Natural killer cell (primary cell): Measurements from ENCODE around the gene CNRIP1. TPM values are rescaled to one million over a fixed set of nuclear protein-coding genes. Genes with fewer than 3 reads are reported as not detected.

ENCODE experiments used
- ATAC-seq, 3 donors: fragments of 150-1000 bp in 2 of 3; fragments of 200-7000 bp in 1 of 3; cut with Tn5 transposase; 1 replicate in 1 of 3; 2 replicates in 2 of 3; pipeline ENCODE4 v1.10.0; 2021; ENCODE audit warnings: mild to moderate bottlenecking in 2 of 3, moderate library complexity in 2 of 3
- DNase-seq, 2 donors: peaks; one replicate each; pipeline versions ENCODE4 v3.0.0 to v3.0.0-alpha.2; 2013 to 2021; ENCODE audit warnings: mixed read lengths in 1 of 2
- H3K27ac ChIP-seq: one replicate; pipeline ENCODE4 v1.5.1; 2013; ENCODE audit warnings: mild to moderate bottlenecking, low read length
- H3K27me3 ChIP-seq: one replicate; pipeline ENCODE4 v1.6.1; 2013; ENCODE audit warnings: low read length; ENCODE audit not compliant: control insufficient read depth, insufficient read depth
- H3K36me3 ChIP-seq: one replicate; pipeline ENCODE4 v1.6.1; 2013; ENCODE audit warnings: low read length; ENCODE audit not compliant: control insufficient read depth, insufficient read depth
- H3K4me1 ChIP-seq: one replicate; pipeline ENCODE4 v1.6.1; 2013; ENCODE audit warnings: low read length; ENCODE audit not compliant: control insufficient read depth, insufficient read depth
- H3K4me3 ChIP-seq: one replicate; pipeline ENCODE4 v1.5.1; 2013; ENCODE audit warnings: low read length
- H3K9me3 ChIP-seq: one replicate; pipeline ENCODE4 v1.6.1; 2013; ENCODE audit warnings: low read length; ENCODE audit not compliant: control insufficient read depth, insufficient read depth
- H3K27ac Mint-ChIP-seq, 2 donors: one replicate each; pipeline ENCODE4 v1.8.0; 2022; ENCODE audit warnings: mild to moderate bottlenecking in 2 of 2, mixed read lengths in 2 of 2, moderate library complexity in 1 of 2
- H3K27me3 Mint-ChIP-seq, 2 donors: one replicate each; pipeline ENCODE4 v1.8.0; 2022; ENCODE audit warnings: low read depth in 2 of 2, mixed read lengths in 2 of 2
- H3K36me3 Mint-ChIP-seq: one replicate; pipeline ENCODE4 v1.8.0; 2022; ENCODE audit warnings: mixed read lengths
- H3K4me1 Mint-ChIP-seq, 2 donors: one replicate each; pipeline ENCODE4 v1.8.0; 2022; ENCODE audit warnings: mixed read lengths in 2 of 2
- H3K4me3 Mint-ChIP-seq: one replicate; pipeline ENCODE4 v1.8.0; 2022; ENCODE audit warnings: mild to moderate bottlenecking, moderate library complexity, mixed read lengths
- H3K9me3 Mint-ChIP-seq, 2 donors: one replicate each; pipeline ENCODE4 v1.8.0; 2022; ENCODE audit warnings: mixed read lengths in 2 of 2
- CTCF ChIP-seq: fragments of 200-600 bp; IDR thresholded peaks from one replicate; pipeline ENCODE4 v1.8.0; 2022; ENCODE audit warnings: antibody characterized with exemption
- WGBS: methylation state at CpG from one replicate; pipeline ENCODE4 v1.1.7; 2013; ENCODE audit warnings: missing lambda C conversion rate; ENCODE audit not compliant: insufficient coverage; 5-methylcytosine and 5-hydroxymethylcytosine counted together
- intact Hi-C: fragments of 100-400 bp; cut with micrococcal nuclease; formaldehyde crosslinking; loops from one replicate; pipeline ENCODE4 v1.14.2; 2022
- total RNA-seq, 4 donors: library from RNA; stranded (reverse); fragments of 120-200 nt in 1 of 4; gene quantifications; one replicate each; pipeline versions ENCODE4 v1.2.3 to v1.2.4, GENCODE V29; 2013 to 2022

CNRIP1 gene
- total RNA-seq, 3 donors from 2014 or later (not counting 1 experiment from before 2014, with no cell fraction given) = 0.39 to 0.98 TPM; not detected in 1

GRCh38 chr2:68251187-68251854, 68.4 kb downstream of the CNRIP1 start:
- no peaks in the 10 kb centered on the region for H3K36me3 ChIP-seq
- Mint-ChIP-seq H3K4me3 (peak overlapping the region; percentile 94), H3K9me3 (no peaks in the 10 kb centered on the region), H3K27me3 (peaks cover 0 to 3% of the 10 kb centered on the region in 2 donors), H3K27ac (peak overlapping the region in 1 of 2 donors; percentile 97), H3K36me3 (peaks cover 8% of the 10 kb centered on the region), H3K4me1 (peaks cover 28 to 41% of the 10 kb centered on the region in 2 donors)
- H3K27me3 ChIP-seq = no peaks in the 10 kb centered on the region
- DNase-seq = peak; percentile 62 to 93
- intact Hi-C loops = loop anchor here (1.0 to 5.0 kb wide), 3 partner anchors 55 to 190 kb away; partner anchors contain the start of gene PLEK
- ATAC-seq = peak; percentile 65 to 79 (median 66)
- under 1% methylated on average over 39 of the region's 41 CpGs for WGBS
- H3K4me1 ChIP-seq = peaks cover 15% of the 10 kb centered on the region
- no peaks in the 10 kb centered on the region for H3K9me3 ChIP-seq
- H3K27ac ChIP-seq = peak overlapping the region; percentile 95
- H3K4me3 ChIP-seq = peak overlapping the region; percentile 80
- TF ChIP-seq CTCF = peak; percentile 69

GRCh38 chr2:68250652-68251186, 69.0 kb downstream of the CNRIP1 start:
- WGBS = 5% methylated on average over 15 of the region's 15 CpGs
- peaks cover 28 to 37% of the 10 kb centered on the region in 2 donors for H3K4me1 Mint-ChIP-seq
- H3K27me3 Mint-ChIP-seq = peaks cover 0 to 3% of the 10 kb centered on the region in 2 donors
- peak overlapping the region; percentile 94 for H3K4me3 Mint-ChIP-seq
- H3K9me3 Mint-ChIP-seq = no peaks in the 10 kb centered on the region
- H3K27ac ChIP-seq = peak overlapping the region; percentile 95
- H3K4me1 ChIP-seq = peaks cover 20% of the 10 kb centered on the region
- H3K36me3 Mint-ChIP-seq = peaks cover 8% of the 10 kb centered on the region
- no peak for DNase-seq
- no peak for TF ChIP-seq CTCF
- H3K27me3 ChIP-seq = no peaks in the 10 kb centered on the region
- H3K9me3 ChIP-seq = no peaks in the 10 kb centered on the region
- no peak for ATAC-seq
- intact Hi-C loops = loop anchor here (1.0 to 5.0 kb wide), 3 partner anchors 54 to 191 kb away; partner anchors contain the start of gene PLEK
- no peaks in the 10 kb centered on the region for H3K36me3 ChIP-seq
- peak overlapping the region; percentile 80 for H3K4me3 ChIP-seq
- H3K27ac Mint-ChIP-seq = peak overlapping the region in 1 of 2 donors; percentile 97

- peaks cover 28 to 37% of the 10 kb centered on the region in 2 donors for H3K4me1 Mint-ChIP-seq
- H3K36me3 Mint-ChIP-seq = peaks cover 8% of the 10 kb centered on the region
- Histone ChIP-seq H3K9me3 (no peaks in the 10 kb centered on the region), H3K27ac (peak overlapping the region; percentile 95), H3K36me3 (no peaks in the 10 kb centered on the region), H3K27me3 (no peaks in the 10 kb centered on the region), H3K4me1 (peaks cover 20% of the 10 kb centered on the region), H3K4me3 (peak overlapping the region; percentile 80)
- 0% methylated on average over 1 of the region's 5 CpGs for WGBS
- H3K27ac Mint-ChIP-seq = peak overlapping the region in 1 of 2 donors; percentile 97
- no peak for ATAC-seq
- no peaks in the 10 kb centered on the region for H3K9me3 Mint-ChIP-seq
- DNase-seq = peak in 1 of 2 donors; percentile 27
- peak overlapping the region; percentile 94 for H3K4me3 Mint-ChIP-seq
- H3K27me3 Mint-ChIP-seq = peaks cover 0 to 3% of the 10 kb centered on the region in 2 donors
- intact Hi-C loops = loop anchor here (2.0 to 5.0 kb wide), 2 partner anchors 53 to 117 kb away; partner anchors contain the start of gene PLEK
- no peak for TF ChIP-seq CTCF
Observed at GRCh38 chr2:68250196-68250595, 69.6 kb downstream of the CNRIP1 start.
